Measurements from ENCODE around the gene SLC24A3.

- TF ChIP-seq POLR2AphosphoS5 (IDR thresholded peaks at IDR 0.05) (no peak), CTCF (IDR thresholded peaks at IDR 0.05) (no peak)
Observed at GRCh38 chr20:19193349-19193748, 19.1 kb upstream of the SLC24A3 start.

Measured in breast epithelium (tissue), 3 donors.